Measurements from ENCODE around the gene PALM3.
A peak's percentile ranks its signal among the peaks of the same experiment; 100 is the strongest.

PALM3 gene, protein sequence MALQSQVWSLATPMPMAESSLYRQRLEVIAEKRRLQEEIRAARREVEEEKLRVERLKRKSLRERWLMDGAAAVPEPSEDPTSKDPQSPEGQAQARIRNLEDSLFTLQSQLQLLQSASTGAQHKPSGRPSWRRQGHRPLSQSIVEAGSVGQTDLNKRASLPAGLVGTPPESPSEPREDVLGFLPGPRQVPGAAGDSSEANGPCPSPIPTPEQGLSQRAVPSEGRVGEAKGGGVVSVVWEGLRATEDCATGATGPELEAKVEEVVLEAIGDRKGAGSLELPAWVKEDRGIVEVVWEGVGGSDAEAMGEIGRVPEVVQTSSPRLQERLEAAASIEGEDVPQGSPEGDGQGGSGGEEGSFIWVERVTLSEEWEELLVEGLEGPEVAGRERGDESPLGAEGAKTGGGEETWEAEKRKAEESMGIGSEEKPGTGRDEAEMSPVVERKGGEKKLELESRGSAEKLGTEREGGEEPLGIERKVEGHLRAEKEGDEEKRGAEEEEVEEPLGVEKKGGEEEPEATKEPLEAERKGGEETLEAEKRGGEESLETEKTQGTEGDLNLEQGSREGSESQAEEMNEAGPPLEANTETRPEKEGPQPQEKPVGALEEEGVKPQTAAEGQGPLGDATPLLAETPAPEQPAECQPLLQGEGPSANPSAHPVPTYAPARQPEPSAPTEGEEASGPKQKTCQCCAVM

DNA sequence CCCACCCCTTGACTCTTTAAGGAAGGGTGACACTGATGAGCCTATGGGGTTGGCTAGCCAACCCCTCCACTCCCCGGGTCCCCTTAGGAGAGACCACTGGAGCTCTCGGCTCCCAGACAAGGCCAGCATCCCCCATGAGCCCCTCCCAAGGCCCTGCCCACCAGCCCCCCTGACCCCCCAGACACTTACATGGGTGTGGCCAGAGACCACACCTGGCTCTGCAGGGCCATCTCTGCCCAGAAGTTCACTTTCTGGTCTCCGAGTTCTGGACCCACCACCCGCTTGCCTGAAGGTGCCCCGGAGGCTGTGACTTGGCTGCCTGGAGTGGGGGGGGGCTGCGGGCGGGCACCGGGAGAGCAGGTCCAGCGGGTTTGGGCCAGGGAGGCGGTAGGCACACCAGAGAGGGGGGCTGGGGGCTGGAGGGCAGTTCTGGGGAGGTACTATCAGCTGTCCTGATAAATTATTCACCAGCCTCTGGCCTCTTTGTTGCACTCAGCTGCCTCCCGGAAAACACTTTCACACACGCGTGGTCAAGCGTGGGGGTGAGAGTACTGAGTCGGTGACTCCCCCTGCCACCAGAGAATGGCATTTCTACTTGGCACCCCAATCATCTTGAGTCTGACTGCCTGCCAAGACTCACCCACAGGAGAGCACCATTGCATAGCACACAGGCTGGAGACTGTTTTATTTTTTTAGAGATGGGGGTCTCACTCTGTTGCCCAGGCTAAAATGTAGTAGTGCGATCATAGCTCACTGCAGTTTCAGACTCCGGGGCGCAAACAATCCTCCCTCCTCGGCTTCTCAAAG lies at the start of gene PALM3:
TSS of gene PALM3 (minus strand) at position 326 of the 807 bp plus-strand sequence. CDS start at position 230, 96 bp downstream.
- H3K36me3 ChIP-seq (replicated peaks) = no peaks in the 10 kb centered on the region
- in situ Hi-C loops (cut with HindIII; ENCODE audit: low pct_ligation_motif_present, low sequenced_read_pairs) = no loop called here
- no peak for DNase-seq
- H3K4me3 ChIP-seq (ENCODE audit: low read depth, low read length) = no peak within 1 kb of the TSS
- no peak within 1 kb of the TSS for H3K27ac ChIP-seq
- peaks cover 12% of the 10 kb centered on the region for H3K27me3 ChIP-seq (replicated peaks)
- TF ChIP-seq, protein P1, sequence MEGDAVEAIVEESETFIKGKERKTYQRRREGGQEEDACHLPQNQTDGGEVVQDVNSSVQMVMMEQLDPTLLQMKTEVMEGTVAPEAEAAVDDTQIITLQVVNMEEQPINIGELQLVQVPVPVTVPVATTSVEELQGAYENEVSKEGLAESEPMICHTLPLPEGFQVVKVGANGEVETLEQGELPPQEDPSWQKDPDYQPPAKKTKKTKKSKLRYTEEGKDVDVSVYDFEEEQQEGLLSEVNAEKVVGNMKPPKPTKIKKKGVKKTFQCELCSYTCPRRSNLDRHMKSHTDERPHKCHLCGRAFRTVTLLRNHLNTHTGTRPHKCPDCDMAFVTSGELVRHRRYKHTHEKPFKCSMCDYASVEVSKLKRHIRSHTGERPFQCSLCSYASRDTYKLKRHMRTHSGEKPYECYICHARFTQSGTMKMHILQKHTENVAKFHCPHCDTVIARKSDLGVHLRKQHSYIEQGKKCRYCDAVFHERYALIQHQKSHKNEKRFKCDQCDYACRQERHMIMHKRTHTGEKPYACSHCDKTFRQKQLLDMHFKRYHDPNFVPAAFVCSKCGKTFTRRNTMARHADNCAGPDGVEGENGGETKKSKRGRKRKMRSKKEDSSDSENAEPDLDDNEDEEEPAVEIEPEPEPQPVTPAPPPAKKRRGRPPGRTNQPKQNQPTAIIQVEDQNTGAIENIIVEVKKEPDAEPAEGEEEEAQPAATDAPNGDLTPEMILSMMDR (IDR thresholded peaks at IDR 0.05; ENCODE audit: low read depth, low read length, missing control alignments) = no peak

DNA sequence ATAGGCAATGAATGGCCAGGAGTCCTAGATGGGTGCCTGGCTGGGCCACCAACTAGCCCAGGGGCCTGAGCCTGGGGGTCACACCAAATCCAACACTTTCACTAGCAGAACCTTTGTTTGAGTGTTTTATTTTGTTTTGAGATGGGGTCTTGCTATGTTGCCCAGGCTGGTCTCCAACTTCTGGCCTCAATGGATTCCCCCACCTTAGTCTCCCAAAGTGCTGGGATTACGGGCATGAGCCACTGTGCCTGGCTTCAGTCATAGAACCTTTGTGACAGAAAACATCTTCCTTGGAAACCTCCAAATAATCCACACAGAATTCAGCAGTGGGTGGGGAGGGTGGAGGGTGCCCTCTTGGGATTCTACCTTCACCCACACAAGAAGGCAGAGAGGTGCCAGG lies 49.6 kb upstream of the PALM3 start:
- no peak for DNase-seq
- Histone ChIP-seq H3K36me3 (replicated peaks) (peaks cover 2% of the 10 kb centered on the region), H3K27me3 (replicated peaks) (no peaks in the 10 kb centered on the region), H3K4me3 (ENCODE audit: low read depth, low read length) (no peak overlapping the region), H3K27ac (no peak overlapping the region)
- in situ Hi-C loops (cut with HindIII; ENCODE audit: low pct_ligation_motif_present, low sequenced_read_pairs) = no loop called here
- TF ChIP-seq, protein P1 (IDR thresholded peaks at IDR 0.05; ENCODE audit: low read depth, low read length, missing control alignments) = no peak

DNA sequence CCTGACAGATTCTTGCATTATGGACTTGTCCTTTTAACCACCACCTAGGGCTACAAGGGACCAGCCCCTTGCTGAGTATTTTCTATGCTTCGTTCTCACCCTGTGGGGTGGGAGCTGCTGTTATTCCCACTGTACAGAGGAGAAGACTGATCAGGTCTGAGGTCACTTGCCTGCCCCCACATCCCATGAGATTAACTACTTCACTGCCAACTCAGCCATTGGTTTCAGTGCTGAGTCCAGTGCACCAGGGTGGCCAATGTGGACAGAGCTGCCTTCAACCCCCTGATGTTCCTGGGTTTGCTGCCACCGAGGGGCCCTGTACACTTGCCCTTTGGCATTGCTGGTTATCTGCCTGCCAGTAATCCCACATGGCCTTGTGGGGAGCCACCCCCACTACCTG lies 48.8 kb upstream of the PALM3 start:
- in situ Hi-C loops (cut with HindIII; ENCODE audit: low pct_ligation_motif_present, low sequenced_read_pairs) = no loop called here
- TF ChIP-seq, protein P1 (IDR thresholded peaks at IDR 0.05; ENCODE audit: low read depth, low read length, missing control alignments) = no peak
- peaks cover 10% of the 10 kb centered on the region for H3K36me3 ChIP-seq (replicated peaks)
- no peaks in the 10 kb centered on the region for H3K27me3 ChIP-seq (replicated peaks)
- no peak overlapping the region for H3K27ac ChIP-seq
- no peak overlapping the region for H3K4me3 ChIP-seq (ENCODE audit: low read depth, low read length)
- DNase-seq = no peak

DNA sequence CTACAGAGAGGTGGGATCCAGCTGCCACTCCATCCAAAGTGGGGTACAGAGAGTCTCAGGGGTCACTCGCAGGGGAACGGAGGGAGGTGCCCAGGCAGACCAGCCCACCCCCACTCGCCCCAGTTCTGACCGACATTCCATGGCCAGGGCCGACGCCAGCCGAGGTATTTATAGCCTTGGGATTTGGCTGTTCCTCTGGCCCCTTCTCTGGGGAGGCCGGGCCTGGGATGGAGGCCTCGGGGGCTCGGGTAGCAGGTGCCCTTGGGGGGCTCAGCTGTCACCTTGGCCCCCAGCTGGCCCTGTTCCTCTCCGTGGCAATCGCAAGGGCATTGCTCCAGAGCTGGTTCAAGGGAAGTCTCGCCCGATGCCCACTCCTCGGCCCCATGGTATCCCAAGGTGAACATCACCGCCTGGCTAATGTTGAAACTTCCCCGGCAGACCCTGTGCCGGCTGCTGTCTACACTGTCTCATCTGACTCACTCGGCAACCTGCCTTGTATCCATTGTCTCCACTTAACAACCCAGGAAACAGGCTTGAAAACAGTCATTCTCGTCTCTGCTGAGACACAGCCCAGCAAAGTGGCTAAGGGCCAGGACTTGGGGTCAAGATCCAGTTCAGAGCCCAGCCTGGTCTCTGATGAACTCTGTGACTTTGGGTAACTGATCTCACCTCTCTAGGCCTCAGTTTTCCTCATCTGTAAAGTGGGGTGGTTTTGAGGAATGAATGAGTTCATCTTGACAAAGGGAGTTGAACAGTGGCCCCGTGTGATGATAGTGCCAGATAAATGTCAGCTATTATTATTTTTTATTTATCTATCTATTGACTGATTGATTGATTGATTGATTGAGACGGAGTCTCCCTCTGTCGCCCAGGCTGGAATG lies 45.9 kb upstream of the PALM3 start:
- peak overlapping the region; percentile 25 for H3K27ac ChIP-seq

More for the DNA sequence above, 45.9 kb upstream of the PALM3 start:
- H3K36me3 ChIP-seq (replicated peaks) = peaks cover 17% of the 10 kb centered on the region
- peak; percentile 73 for DNase-seq
- H3K27me3 ChIP-seq (replicated peaks) = no peaks in the 10 kb centered on the region
- TF ChIP-seq, protein P1 (IDR thresholded peaks at IDR 0.05; ENCODE audit: low read depth, low read length, missing control alignments) = no peak
- H3K4me3 ChIP-seq (ENCODE audit: low read depth, low read length) = no peak overlapping the region
- in situ Hi-C loops (cut with HindIII; ENCODE audit: low pct_ligation_motif_present, low sequenced_read_pairs) = no loop called here

All from brain microvascular endothelial cell (primary cell).